AG09319 (cell line): Measurements from ENCODE around the gene DZIP1.
"Not testable (repeated sequence)": the region's sequence is repeated elsewhere in the genome, so short reads cannot be mapped to it uniquely, and the experiment has no call there.

Source experiments
- DNase-seq: peaks from one replicate; pipeline ENCODE4 v3.0.0-alpha.2; 2010; ENCODE audit warnings: low read depth; ENCODE audit errors: extremely low read depth
- CTCF ChIP-seq: IDR thresholded peaks from 2 replicates; pipeline ENCODE4 v1.5.1; 2011; ENCODE audit warnings: low read depth, mild to moderate bottlenecking, inconsistent platforms, low read length, moderate library complexity

DZIP1 gene

GRCh38 chr13:95644601-95645052 lies at the start of gene DZIP1:
DZIP1 (minus strand) TSS chr13:95644706; CDS start chr13:95642029, 2,677 bp downstream.
- DNase-seq, result peak; percentile 57
- no peak for TF ChIP-seq CTCF

GRCh38 chr13:95690986-95691385 lies 46.5 kb upstream of the DZIP1 start:
- DNase-seq, result not testable (repeated sequence)

DNA sequence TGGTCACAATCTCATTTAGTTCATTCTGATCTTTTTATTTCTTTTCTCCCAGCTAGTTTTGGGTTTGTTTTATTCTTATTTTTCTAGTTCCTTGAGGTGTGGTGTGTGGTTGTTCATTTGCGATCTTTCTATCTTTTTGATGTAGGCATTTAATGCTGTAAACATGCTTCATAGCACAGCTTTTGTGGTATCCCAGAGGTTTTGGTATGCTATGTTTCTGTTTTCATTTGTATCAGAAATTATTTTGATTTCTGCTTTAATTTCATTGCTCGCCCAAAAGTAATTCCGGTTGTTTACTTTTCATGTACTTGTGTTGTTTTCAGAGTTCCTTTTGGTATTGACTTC lies 45.0 kb upstream of the DZIP1 start:
- no peak for TF ChIP-seq CTCF
- no peak for DNase-seq

- DNase-seq, result not testable (repeated sequence)
Measured at GRCh38 chr13:95684960-95685359, 40.5 kb upstream of the DZIP1 start.

GRCh38 chr13:95684418-95684817 lies 39.9 kb upstream of the DZIP1 start:
- DNase-seq, result no peak
- no peak for TF ChIP-seq CTCF

DNA sequence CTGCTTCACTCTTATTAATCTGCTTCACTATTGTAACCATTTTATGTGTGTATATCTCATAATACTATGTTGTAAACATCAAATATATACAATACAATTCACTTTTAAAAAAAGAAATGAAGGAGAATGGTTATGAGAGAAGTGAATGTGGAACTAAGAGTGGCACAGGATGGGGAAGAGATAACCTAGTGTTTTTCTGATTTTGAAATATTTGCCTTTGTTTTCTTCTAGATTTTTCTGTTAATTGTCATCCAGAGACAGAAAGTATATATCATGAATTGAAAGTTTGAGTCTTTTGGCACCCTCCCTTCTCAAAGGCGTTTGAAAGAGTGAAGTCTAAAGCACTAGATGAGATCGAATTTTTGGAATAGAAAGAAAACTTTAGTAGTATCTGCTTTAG lies 35.2 kb upstream of the DZIP1 start:
- TF ChIP-seq CTCF, result no peak
- DNase-seq, result no peak

- DNase-seq, result no peak
- no peak for TF ChIP-seq CTCF
Measured at GRCh38 chr13:95678967-95679366, 34.5 kb upstream of the DZIP1 start.

DNA sequence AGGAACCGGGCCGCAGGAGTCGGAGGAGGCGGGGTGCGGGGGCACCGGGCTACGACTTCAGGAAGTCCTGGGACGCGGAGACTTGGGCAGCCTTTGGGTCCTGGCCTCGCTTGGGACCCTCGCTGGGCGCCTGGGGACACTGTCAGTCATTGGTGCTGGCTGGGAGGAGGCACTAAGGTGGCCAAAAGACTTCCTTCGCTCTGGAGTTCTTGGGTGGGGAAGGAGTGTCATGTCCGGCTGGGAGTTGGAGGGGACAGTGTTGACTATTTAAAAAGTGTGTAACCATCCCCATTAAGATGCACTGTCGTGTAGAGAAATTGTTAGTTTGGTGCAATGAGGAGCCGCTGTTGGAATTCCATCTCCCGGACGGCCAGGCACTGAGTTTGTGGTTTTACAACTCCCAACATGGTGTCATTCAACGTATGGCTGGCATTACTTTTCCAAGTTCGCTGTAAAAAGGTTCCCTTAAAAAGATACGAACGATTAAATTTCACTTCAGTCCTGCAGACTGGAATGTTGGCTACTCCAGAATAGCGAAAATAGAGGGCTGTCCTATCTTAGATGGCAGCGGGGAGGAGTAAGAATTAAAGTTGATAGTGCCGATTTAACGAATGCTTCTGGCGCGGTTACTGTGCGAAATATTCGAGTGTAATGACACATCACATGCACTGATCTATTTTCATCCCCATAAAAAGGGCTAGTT lies 33.2 kb upstream of the DZIP1 start:
- TF ChIP-seq CTCF, result no peak
- DNase-seq, result no peak
